ENCODE measurements around the gene BDP1.

GRCh38 chr5:71589903-71590302, 134.5 kb downstream of the BDP1 start:
- TF ChIP-seq CTCF (IDR thresholded peaks at IDR 0.05; ENCODE audit: low read depth, low read length) = no peak
- TF ChIP-seq POLR2A (IDR thresholded peaks at IDR 0.05; ENCODE audit: extremely low read depth, insufficient read length) = no peak
- no peak for TF ChIP-seq MAX (IDR thresholded peaks at IDR 0.05; ENCODE audit: low read depth, low read length)

Data from NB4 (cell line).